Thyroid gland (tissue), 4 donors: ENCODE results near the gene NFIA.

Source experiments
- CTCF ChIP-seq, 6 experiments: fragments of 200-600 bp in 3 of 6; fragments of 450-650 bp in 3 of 6; sonication (generic) in 3 of 6; IDR thresholded peaks; one replicate each; pipeline ENCODE4 v1.5.1; 2016 to 2019; ENCODE audit warnings: antibody characterized with exemption in 6 of 6, mild to moderate bottlenecking in 2 of 6, inconsistent platforms in 1 of 6, moderate library complexity in 1 of 6
- POLR2A ChIP-seq, 2 donors: fragments of 450-650 bp; IDR thresholded peaks; one replicate each; pipeline ENCODE4 v1.6.1; 2017; ENCODE audit warnings: antibody characterized with exemption in 2 of 2, mild to moderate bottlenecking in 2 of 2, moderate library complexity in 1 of 2

- TF ChIP-seq CTCF (IDR thresholded peaks at IDR 0.05) (no peak), POLR2A (IDR thresholded peaks at IDR 0.05) (no peak)
These were observed 409.1 kb downstream of the NFIA start for GRCh38 chr1:61491497-61491896.
